ENCODE data around the gene VPS52. TPM values are rescaled to one million over a fixed set of nuclear protein-coding genes. Genes with fewer than 3 reads are reported as not detected.

Gene VPS52
- total and polyA plus RNA-seq, 9 of the 15 experiments (the other 6 are each of a cell fraction or from before 2014, with no cell fraction given), result 24.4 to 103 (median 40.2) TPM

DNA sequence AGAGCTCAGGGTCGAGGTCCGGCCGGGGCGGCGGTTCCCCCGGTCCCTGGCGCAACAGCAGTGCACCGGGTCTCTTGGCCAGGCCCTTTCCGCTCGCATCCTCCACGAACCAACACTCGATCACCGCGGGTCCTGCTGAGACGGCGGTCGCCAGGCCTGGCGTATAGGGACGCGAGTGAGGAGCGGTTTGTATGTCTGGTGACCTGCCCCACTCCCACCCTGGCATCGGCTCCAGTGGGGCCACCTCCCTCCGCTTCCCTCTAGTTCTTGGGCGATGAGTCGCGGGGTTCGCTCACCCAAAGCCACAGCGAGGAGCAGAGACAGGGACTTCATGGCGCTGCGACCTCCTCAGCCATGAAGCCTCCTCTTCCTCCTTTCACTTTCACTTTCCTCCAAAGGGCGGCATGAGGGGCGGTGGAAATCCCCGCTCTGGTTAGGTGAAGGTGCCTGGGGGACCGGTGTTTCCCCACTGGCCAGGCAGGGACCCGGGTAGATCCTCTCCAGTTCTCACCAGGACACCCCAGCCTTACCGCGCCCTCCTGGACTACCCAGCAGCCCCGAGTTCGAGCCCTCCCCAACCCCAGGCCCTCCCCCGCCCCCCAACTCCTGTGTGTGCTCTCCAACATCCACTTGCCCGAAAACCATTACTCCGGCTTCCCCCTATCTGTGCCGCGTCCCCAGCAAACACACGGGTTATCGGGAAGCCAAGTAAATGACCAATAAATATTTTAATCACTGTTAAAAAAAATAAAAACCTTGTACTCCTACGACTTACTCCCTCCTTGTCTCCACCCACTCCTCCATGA is 42.2 kb upstream of the VPS52 start, which contains the start of gene TAPBP (continued):
- TF ChIP-seq, protein P1, sequence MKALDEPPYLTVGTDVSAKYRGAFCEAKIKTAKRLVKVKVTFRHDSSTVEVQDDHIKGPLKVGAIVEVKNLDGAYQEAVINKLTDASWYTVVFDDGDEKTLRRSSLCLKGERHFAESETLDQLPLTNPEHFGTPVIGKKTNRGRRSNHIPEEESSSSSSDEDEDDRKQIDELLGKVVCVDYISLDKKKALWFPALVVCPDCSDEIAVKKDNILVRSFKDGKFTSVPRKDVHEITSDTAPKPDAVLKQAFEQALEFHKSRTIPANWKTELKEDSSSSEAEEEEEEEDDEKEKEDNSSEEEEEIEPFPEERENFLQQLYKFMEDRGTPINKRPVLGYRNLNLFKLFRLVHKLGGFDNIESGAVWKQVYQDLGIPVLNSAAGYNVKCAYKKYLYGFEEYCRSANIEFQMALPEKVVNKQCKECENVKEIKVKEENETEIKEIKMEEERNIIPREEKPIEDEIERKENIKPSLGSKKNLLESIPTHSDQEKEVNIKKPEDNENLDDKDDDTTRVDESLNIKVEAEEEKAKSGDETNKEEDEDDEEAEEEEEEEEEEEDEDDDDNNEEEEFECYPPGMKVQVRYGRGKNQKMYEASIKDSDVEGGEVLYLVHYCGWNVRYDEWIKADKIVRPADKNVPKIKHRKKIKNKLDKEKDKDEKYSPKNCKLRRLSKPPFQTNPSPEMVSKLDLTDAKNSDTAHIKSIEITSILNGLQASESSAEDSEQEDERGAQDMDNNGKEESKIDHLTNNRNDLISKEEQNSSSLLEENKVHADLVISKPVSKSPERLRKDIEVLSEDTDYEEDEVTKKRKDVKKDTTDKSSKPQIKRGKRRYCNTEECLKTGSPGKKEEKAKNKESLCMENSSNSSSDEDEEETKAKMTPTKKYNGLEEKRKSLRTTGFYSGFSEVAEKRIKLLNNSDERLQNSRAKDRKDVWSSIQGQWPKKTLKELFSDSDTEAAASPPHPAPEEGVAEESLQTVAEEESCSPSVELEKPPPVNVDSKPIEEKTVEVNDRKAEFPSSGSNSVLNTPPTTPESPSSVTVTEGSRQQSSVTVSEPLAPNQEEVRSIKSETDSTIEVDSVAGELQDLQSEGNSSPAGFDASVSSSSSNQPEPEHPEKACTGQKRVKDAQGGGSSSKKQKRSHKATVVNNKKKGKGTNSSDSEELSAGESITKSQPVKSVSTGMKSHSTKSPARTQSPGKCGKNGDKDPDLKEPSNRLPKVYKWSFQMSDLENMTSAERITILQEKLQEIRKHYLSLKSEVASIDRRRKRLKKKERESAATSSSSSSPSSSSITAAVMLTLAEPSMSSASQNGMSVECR (CRISPR knock-in tag; IDR thresholded peaks at IDR 0.05), result peak; percentile 88
- TF ChIP-seq NCOA1 (IDR thresholded peaks at IDR 0.05; ENCODE audit: low read depth), result 0 out of 2 replicates have a peak, but pooled peaks have one; percentile 8
- TF ChIP-seq ZBTB7A (IDR thresholded peaks at IDR 0.05; ENCODE audit: borderline replicate concordance, control insufficient read depth, low read depth, low read length), result peak; percentile 35; the same call in 1 of the 2 replicates
- 0 out of 2 replicates have a peak, but pooled peaks have one; percentile 5 for TF ChIP-seq GABPA (tag; conservative IDR thresholded peaks at IDR 0.05; ENCODE audit: low read depth)
- TF ChIP-seq, protein P2, sequence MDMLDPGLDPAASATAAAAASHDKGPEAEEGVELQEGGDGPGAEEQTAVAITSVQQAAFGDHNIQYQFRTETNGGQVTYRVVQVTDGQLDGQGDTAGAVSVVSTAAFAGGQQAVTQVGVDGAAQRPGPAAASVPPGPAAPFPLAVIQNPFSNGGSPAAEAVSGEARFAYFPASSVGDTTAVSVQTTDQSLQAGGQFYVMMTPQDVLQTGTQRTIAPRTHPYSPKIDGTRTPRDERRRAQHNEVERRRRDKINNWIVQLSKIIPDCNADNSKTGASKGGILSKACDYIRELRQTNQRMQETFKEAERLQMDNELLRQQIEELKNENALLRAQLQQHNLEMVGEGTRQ (CRISPR knock-in tag; IDR thresholded peaks at IDR 0.05), result no peak
- TF ChIP-seq ZNF586 (CRISPR knock-in tag; conservative IDR thresholded peaks at IDR 0.05), result 0 out of 2 replicates have a peak, but pooled peaks have one; percentile 46
- TF ChIP-seq ATF7 (IDR thresholded peaks at IDR 0.05), result 0 out of 2 replicates have a peak, but pooled peaks have one; percentile 7
- no peak for TF ChIP-seq CREB1 (IDR thresholded peaks at IDR 0.05)
- 0 out of 2 replicates have a peak, but pooled peaks have one; percentile 39 for TF ChIP-seq CREB1 (CRISPR knock-in tag; IDR thresholded peaks at IDR 0.05)
- TF ChIP-seq NFRKB (IDR thresholded peaks at IDR 0.05; ENCODE audit: low read depth), result peak; percentile 69; the same call in 1 of the 2 replicates
- TF ChIP-seq ZNF644 (tag; IDR thresholded peaks at IDR 0.05; ENCODE audit: low read depth), result peak; percentile 38; the same call in 1 of the 2 replicates
- TF ChIP-seq TSC22D4 (tag; IDR thresholded peaks at IDR 0.05), result no peak
- TF ChIP-seq RFX1 (IDR thresholded peaks at IDR 0.05), result no peak
- TF ChIP-seq, protein P3, sequence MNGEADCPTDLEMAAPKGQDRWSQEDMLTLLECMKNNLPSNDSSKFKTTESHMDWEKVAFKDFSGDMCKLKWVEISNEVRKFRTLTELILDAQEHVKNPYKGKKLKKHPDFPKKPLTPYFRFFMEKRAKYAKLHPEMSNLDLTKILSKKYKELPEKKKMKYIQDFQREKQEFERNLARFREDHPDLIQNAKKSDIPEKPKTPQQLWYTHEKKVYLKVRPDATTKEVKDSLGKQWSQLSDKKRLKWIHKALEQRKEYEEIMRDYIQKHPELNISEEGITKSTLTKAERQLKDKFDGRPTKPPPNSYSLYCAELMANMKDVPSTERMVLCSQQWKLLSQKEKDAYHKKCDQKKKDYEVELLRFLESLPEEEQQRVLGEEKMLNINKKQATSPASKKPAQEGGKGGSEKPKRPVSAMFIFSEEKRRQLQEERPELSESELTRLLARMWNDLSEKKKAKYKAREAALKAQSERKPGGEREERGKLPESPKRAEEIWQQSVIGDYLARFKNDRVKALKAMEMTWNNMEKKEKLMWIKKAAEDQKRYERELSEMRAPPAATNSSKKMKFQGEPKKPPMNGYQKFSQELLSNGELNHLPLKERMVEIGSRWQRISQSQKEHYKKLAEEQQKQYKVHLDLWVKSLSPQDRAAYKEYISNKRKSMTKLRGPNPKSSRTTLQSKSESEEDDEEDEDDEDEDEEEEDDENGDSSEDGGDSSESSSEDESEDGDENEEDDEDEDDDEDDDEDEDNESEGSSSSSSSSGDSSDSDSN (IDR thresholded peaks at IDR 0.05; ENCODE audit: borderline replicate concordance in 1 of 2, low read depth in 2 of 2, low read length in 2 of 2), result peak in 1 of 2 experiments; percentile 67; a peak in 2 of 4 replicates
